ENCODE data around the gene PELI3.

DNA sequence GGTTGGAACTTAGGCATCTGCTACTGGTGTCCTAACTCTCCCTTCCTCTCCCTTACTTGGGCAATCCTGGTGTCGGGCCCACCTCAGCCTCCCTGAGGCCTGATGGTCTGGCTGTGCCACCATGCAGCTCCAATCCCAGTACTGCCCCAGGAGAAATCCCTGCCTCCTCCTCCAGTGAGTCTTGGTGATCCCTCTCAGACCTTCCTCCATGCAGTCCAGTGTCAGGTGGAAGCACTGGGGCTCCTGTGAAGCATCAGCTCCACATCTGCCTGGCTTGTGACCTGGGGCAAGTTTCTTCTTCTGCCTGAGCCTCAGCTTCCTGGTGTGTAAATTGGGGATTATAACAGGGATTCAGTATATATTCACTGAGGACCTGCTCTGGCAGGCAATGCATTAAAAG, 1.8 kb upstream of the PELI3 start:
- TF ChIP-seq, protein P1, sequence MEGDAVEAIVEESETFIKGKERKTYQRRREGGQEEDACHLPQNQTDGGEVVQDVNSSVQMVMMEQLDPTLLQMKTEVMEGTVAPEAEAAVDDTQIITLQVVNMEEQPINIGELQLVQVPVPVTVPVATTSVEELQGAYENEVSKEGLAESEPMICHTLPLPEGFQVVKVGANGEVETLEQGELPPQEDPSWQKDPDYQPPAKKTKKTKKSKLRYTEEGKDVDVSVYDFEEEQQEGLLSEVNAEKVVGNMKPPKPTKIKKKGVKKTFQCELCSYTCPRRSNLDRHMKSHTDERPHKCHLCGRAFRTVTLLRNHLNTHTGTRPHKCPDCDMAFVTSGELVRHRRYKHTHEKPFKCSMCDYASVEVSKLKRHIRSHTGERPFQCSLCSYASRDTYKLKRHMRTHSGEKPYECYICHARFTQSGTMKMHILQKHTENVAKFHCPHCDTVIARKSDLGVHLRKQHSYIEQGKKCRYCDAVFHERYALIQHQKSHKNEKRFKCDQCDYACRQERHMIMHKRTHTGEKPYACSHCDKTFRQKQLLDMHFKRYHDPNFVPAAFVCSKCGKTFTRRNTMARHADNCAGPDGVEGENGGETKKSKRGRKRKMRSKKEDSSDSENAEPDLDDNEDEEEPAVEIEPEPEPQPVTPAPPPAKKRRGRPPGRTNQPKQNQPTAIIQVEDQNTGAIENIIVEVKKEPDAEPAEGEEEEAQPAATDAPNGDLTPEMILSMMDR (IDR thresholded peaks at IDR 0.05) = no peak
- TF ChIP-seq POLR2A (IDR thresholded peaks at IDR 0.05) = no peak
